Smooth muscle cell (in vitro differentiated cells): ENCODE data around the gene EXOG. TPM values are rescaled to one million over a fixed set of nuclear protein-coding genes. Genes with fewer than 3 reads are reported as not detected.

Experiments
- DNase-seq: peaks from one replicate; lab custom pipeline; 2025; ENCODE audit not compliant: unreplicated experiment; lab: John Stamatoyannopoulos, UW
- H2AFZ ChIP-seq: fragments of 200-600 bp; sonication (generic); 2 replicates; pipeline ENCODE4 v1.6.0; 2016; ENCODE audit warnings: antibody characterized with exemption, low read depth, mild to moderate bottlenecking
- H3F3A ChIP-seq: fragments of 200-600 bp; sonication (generic); 2 replicates; pipeline ENCODE4 v1.6.0; 2017; ENCODE audit warnings: antibody characterized with exemption, low read depth
- H3K27ac ChIP-seq: fragments of 200-600 bp; sonication (generic); 2 replicates; pipeline ENCODE4 v1.5.1; 2016; ENCODE audit warnings: low read depth, mild to moderate bottlenecking
- H3K27me3 ChIP-seq: fragments of 200-600 bp; sonication (generic); 2 replicates; pipeline ENCODE4 v1.6.1; 2016; ENCODE audit warnings: low read depth, mild to moderate bottlenecking
- H3K36me3 ChIP-seq: fragments of 200-600 bp; sonication (generic); 2 replicates; pipeline ENCODE4 v1.5.1; 2016; ENCODE audit warnings: low read depth
- H3K4me1 ChIP-seq: fragments of 200-600 bp; sonication (generic); 2 replicates; pipeline ENCODE4 v1.5.1; 2016; ENCODE audit warnings: low read depth
- H3K4me2 ChIP-seq: fragments of 200-600 bp; sonication (generic); 2 replicates; pipeline ENCODE4 v1.6.0; 2016; ENCODE audit warnings: mild to moderate bottlenecking
- H3K4me3 ChIP-seq: fragments of 200-600 bp; sonication (generic); 2 replicates; pipeline ENCODE4 v1.5.1; 2016; ENCODE audit warnings: mild to moderate bottlenecking
- H3K79me2 ChIP-seq: fragments of 200-600 bp; sonication (generic); 2 replicates; pipeline ENCODE4 v1.6.0; 2016; ENCODE audit warnings: low read depth, mild to moderate bottlenecking
- H3K9ac ChIP-seq: fragments of 200-600 bp; sonication (generic); 2 replicates; pipeline ENCODE4 v1.6.0; 2016; ENCODE audit warnings: low read depth
- H3K9me3 ChIP-seq: fragments of 200-600 bp; sonication (generic); replicated peaks from 2 replicates; pipeline ENCODE4 v1.5.1; 2016; ENCODE audit warnings: low read depth
- H4K20me1 ChIP-seq: fragments of 200-600 bp; sonication (generic); 2 replicates; pipeline ENCODE4 v1.6.0; 2016; ENCODE audit warnings: low read depth
- CTCF ChIP-seq: fragments of 200-600 bp; sonication (generic); IDR thresholded peaks from 2 replicates; pipeline ENCODE4 v1.5.1; 2017; ENCODE audit warnings: borderline replicate concordance, mild to moderate bottlenecking, antibody characterized with exemption; ENCODE audit not compliant: insufficient read depth, poor library complexity, severe bottlenecking
- WGBS: methylation state at CpG from one replicate; pipeline ENCODE4 v1.1.7; 2016; ENCODE audit warnings: low lambda C conversion rate; 5-methylcytosine and 5-hydroxymethylcytosine counted together
- polyA plus RNA-seq: library from polyadenylated mRNA; unstranded; fragments of >200 nt; fragmentation: Nextera tagmentation; extraction: Ambion mirVana; gene quantifications from 2 replicates; pipeline ENCODE4 v1.2.1, GENCODE V29; 2016
- total RNA-seq: library from RNA; depleted of rRNA; stranded (reverse); fragments of >200 nt; gene quantifications from 2 replicates; pipeline ENCODE4 v1.2.3, GENCODE V29; 2014

Gene EXOG
- total and polyA plus RNA-seq, 2 experiments from 2014 or later = 3.9 to 5.2 TPM

- no peak overlapping the region for H3K4me3 ChIP-seq
- H3F3A ChIP-seq = no peaks in the 10 kb centered on the region
- H3K27ac ChIP-seq = no peak overlapping the region
- no peak for TF ChIP-seq CTCF
- no peaks in the 10 kb centered on the region for H3K4me1 ChIP-seq
- WGBS = over 99% methylated on average over 7 of the region's 7 CpGs
- H3K9ac ChIP-seq = no peak overlapping the region
- H3K4me2 ChIP-seq = no peak overlapping the region
- no peaks in the 10 kb centered on the region for H3K79me2 ChIP-seq
- no peaks in the 10 kb centered on the region for H3K36me3 ChIP-seq
- DNase-seq = no peak
- no peaks in the 10 kb centered on the region for H4K20me1 ChIP-seq
- no peak overlapping the region for H2AFZ ChIP-seq
- no peaks in the 10 kb centered on the region for H3K9me3 ChIP-seq
- no peaks in the 10 kb centered on the region for H3K27me3 ChIP-seq
Observed at GRCh38 chr3:38562467-38562925, 66.4 kb downstream of the EXOG start.

- Histone ChIP-seq H3F3A (no peaks in the 10 kb centered on the region), H3K27ac (no peak overlapping the region), H3K27me3 (no peaks in the 10 kb centered on the region), H3K4me3 (no peak overlapping the region), H3K36me3 (no peaks in the 10 kb centered on the region), H3K9me3 (no peaks in the 10 kb centered on the region), H3K9ac (no peak overlapping the region), H3K79me2 (no peaks in the 10 kb centered on the region), H2AFZ (no peak overlapping the region), H4K20me1 (no peaks in the 10 kb centered on the region), H3K4me2 (no peak overlapping the region), H3K4me1 (no peaks in the 10 kb centered on the region)
- no peak for DNase-seq
- TF ChIP-seq CTCF = no peak
- 96% methylated on average over 15 of the region's 15 CpGs for WGBS
Observed at GRCh38 chr3:38563070-38563885, 67.1 kb downstream of the EXOG start.

- H4K20me1 ChIP-seq = no peaks in the 10 kb centered on the region
- H3K9ac ChIP-seq = no peak overlapping the region
- H3K79me2 ChIP-seq = no peaks in the 10 kb centered on the region
- H3K9me3 ChIP-seq = no peaks in the 10 kb centered on the region
- H3K27me3 ChIP-seq = no peaks in the 10 kb centered on the region
- 90% methylated on average over 10 of the region's 10 CpGs for WGBS
- no peaks in the 10 kb centered on the region for H3F3A ChIP-seq
- H3K4me1 ChIP-seq = no peaks in the 10 kb centered on the region
- no peak overlapping the region for H3K4me3 ChIP-seq
- H3K4me2 ChIP-seq = no peak overlapping the region
- TF ChIP-seq CTCF = no peak
- DNase-seq = no peak
- no peak overlapping the region for H3K27ac ChIP-seq
- no peaks in the 10 kb centered on the region for H3K36me3 ChIP-seq
- H2AFZ ChIP-seq = no peak overlapping the region
Observed at GRCh38 chr3:38563886-38564270, 67.7 kb downstream of the EXOG start.
